ENCODE results near the gene FGFR2. TPM values are rescaled to one million over a fixed set of nuclear protein-coding genes. Genes with fewer than 3 reads are reported as not detected.

FGFR2 gene
- total RNA-seq, 4 donors from 2014 or later = 105 to 222 (median 155) TPM

- Histone ChIP-seq H3K4me3 (no peak overlapping the region), H3K27me3 (no peaks in the 10 kb centered on the region), H3K36me3 (no peaks in the 10 kb centered on the region), H3K9me3 (no peaks in the 10 kb centered on the region), H3K27ac (peak overlapping the region; percentile 18), H3K4me1 (peaks cover 23% of the 10 kb centered on the region)
- no peak for TF ChIP-seq POLR2AphosphoS5 (IDR thresholded peaks at IDR 0.05)
- TF ChIP-seq POLR2A (IDR thresholded peaks at IDR 0.05) = no peak
- TF ChIP-seq EP300 (IDR thresholded peaks at IDR 0.05) = no peak
- no peak for TF ChIP-seq CTCF (IDR thresholded peaks at IDR 0.05)
- DNase-seq (ENCODE audit: low spot score in 2 of 2) = no peak
- 54% methylated on average over 11 of the region's 13 CpGs for whole genome bisulfite sequencing
Measured at GRCh38 chr10:121532292-121532864, 65.9 kb downstream of the FGFR2 start.

- no peaks in the 10 kb centered on the region for H3K36me3 ChIP-seq
- H3K27ac ChIP-seq = peak overlapping the region; percentile 18
- no peak for TF ChIP-seq POLR2AphosphoS5 (IDR thresholded peaks at IDR 0.05)
- no peak for TF ChIP-seq EP300 (IDR thresholded peaks at IDR 0.05)
- TF ChIP-seq POLR2A (IDR thresholded peaks at IDR 0.05) = no peak
- H3K27me3 ChIP-seq = no peaks in the 10 kb centered on the region
- H3K4me3 ChIP-seq = no peak overlapping the region
- 70% methylated on average over 11 of the region's 11 CpGs for WGBS
- H3K9me3 ChIP-seq = no peaks in the 10 kb centered on the region
- H3K4me1 ChIP-seq = peaks cover 28% of the 10 kb centered on the region
- DNase-seq (ENCODE audit: low spot score in 2 of 2) = no peak
Measured at GRCh38 chr10:121531830-121532178, 66.4 kb downstream of the FGFR2 start.

GRCh38 chr10:121531076-121531829, 67.0 kb downstream of the FGFR2 start:
- 68% methylated on average over 13 of the region's 13 CpGs for WGBS
- H3K9me3 ChIP-seq = no peaks in the 10 kb centered on the region
- H3K36me3 ChIP-seq = no peaks in the 10 kb centered on the region

GRCh38 chr10:121530481-121531075, 67.7 kb downstream of the FGFR2 start:
- H3K36me3 ChIP-seq = no peaks in the 10 kb centered on the region
- H3K4me3 ChIP-seq = no peak overlapping the region
- peaks cover 30% of the 10 kb centered on the region for H3K4me1 ChIP-seq
- H3K9me3 ChIP-seq = no peaks in the 10 kb centered on the region
- WGBS = 68% methylated on average over 7 of the region's 7 CpGs
- no peak for DNase-seq (ENCODE audit: low spot score in 2 of 2)
- H3K27ac ChIP-seq = no peak overlapping the region
- no peak for TF ChIP-seq EP300 (IDR thresholded peaks at IDR 0.05)
- no peak for TF ChIP-seq CTCF (IDR thresholded peaks at IDR 0.05)
- no peak for TF ChIP-seq POLR2AphosphoS5 (IDR thresholded peaks at IDR 0.05)
- H3K27me3 ChIP-seq = no peaks in the 10 kb centered on the region

More at GRCh38 chr10:121531076-121531829, 67.0 kb downstream of the FGFR2 start:
- no peak overlapping the region for H3K4me3 ChIP-seq
- DNase-seq (ENCODE audit: low spot score in 2 of 2) = no peak
- H3K4me1 ChIP-seq = peaks cover 28% of the 10 kb centered on the region
- no peak overlapping the region for H3K27ac ChIP-seq
- H3K27me3 ChIP-seq = no peaks in the 10 kb centered on the region
- TF ChIP-seq POLR2AphosphoS5 (IDR thresholded peaks at IDR 0.05) = no peak
- TF ChIP-seq POLR2A (IDR thresholded peaks at IDR 0.05) = no peak
- TF ChIP-seq EP300 (IDR thresholded peaks at IDR 0.05) = no peak
- TF ChIP-seq CTCF (IDR thresholded peaks at IDR 0.05) = no peak

GRCh38 chr10:121527690-121528089, 70.6 kb downstream of the FGFR2 start:
- no peak for DNase-seq (ENCODE audit: low spot score in 2 of 2)
- H3K27ac ChIP-seq = no peak overlapping the region
- WGBS = 51% methylated on average over 6 of the region's 6 CpGs

More at GRCh38 chr10:121527690-121528089, 70.6 kb downstream of the FGFR2 start:
- H3K4me3 ChIP-seq = no peak overlapping the region
- H3K36me3 ChIP-seq = no peaks in the 10 kb centered on the region
- no peaks in the 10 kb centered on the region for H3K27me3 ChIP-seq
- peaks cover 57% of the 10 kb centered on the region for H3K4me1 ChIP-seq
- TF ChIP-seq POLR2AphosphoS5 (IDR thresholded peaks at IDR 0.05) = no peak
- TF ChIP-seq CTCF (IDR thresholded peaks at IDR 0.05) = no peak
- no peak for TF ChIP-seq POLR2A (IDR thresholded peaks at IDR 0.05)
- TF ChIP-seq EP300 (IDR thresholded peaks at IDR 0.05) = no peak
- H3K9me3 ChIP-seq = no peaks in the 10 kb centered on the region

All from suprapubic skin (tissue), 4 donors.